Ascending aorta (tissue), 2 donors: Measurements from ENCODE around the gene DNM1. TPM values are rescaled to one million over a fixed set of nuclear protein-coding genes. Genes with fewer than 3 reads are reported as not detected.

Experiments
- DNase-seq, 2 donors: peaks; one replicate each; pipeline ENCODE4 v3.0.0-alpha.2; 2019; ENCODE audit warnings: low spot score in 2 of 2
- H3K27ac ChIP-seq, 2 donors: fragments of 200-600 bp; sonication (generic); one replicate each; pipeline ENCODE4 v1.5.1; 2016 to 2017; ENCODE audit warnings: mild to moderate bottlenecking in 1 of 2
- H3K27me3 ChIP-seq: fragments of 200-600 bp; sonication (generic); one replicate; pipeline ENCODE4 v1.5.1; 2017
- H3K36me3 ChIP-seq, 2 donors: fragments of 200-600 bp; sonication (generic); one replicate each; pipeline ENCODE4 v1.5.1; 2016
- H3K4me1 ChIP-seq, 2 donors: fragments of 200-600 bp; sonication (generic); one replicate each; pipeline ENCODE4 v1.5.1; 2016 to 2017; ENCODE audit warnings: mild to moderate bottlenecking in 1 of 2
- H3K4me3 ChIP-seq, 2 donors: fragments of 200-600 bp; sonication (generic); one replicate each; pipeline ENCODE4 v1.5.1; 2016 to 2017; ENCODE audit warnings: mild to moderate bottlenecking in 1 of 2
- H3K9me3 ChIP-seq, 2 donors: fragments of 200-600 bp; sonication (generic); one replicate each; pipeline ENCODE4 v1.5.1; 2016
- CTCF ChIP-seq, 3 experiments: fragments of 200-600 bp in 2 of 3; fragments of 450-650 bp in 1 of 3; sonication (generic) in 2 of 3; IDR thresholded peaks; one replicate each; pipeline ENCODE4 v1.5.1; 2016 to 2019; ENCODE audit warnings: antibody characterized with exemption in 3 of 3, mild to moderate bottlenecking in 1 of 3, moderate library complexity in 1 of 3
- intact Hi-C: fragments of 100-400 bp; cut with DNase I; formaldehyde crosslinking; loops from one replicate; pipeline ENCODE4 v1.15.1; 2023
- total RNA-seq: library from RNA; depleted of rRNA; stranded (reverse); fragments of >200 nt; gene quantifications from one replicate; pipeline ENCODE4 v1.1.0, GENCODE V29; 2016

Gene DNM1
- total RNA-seq, 1 donor from 2014 or later = 31.9 TPM

DNA sequence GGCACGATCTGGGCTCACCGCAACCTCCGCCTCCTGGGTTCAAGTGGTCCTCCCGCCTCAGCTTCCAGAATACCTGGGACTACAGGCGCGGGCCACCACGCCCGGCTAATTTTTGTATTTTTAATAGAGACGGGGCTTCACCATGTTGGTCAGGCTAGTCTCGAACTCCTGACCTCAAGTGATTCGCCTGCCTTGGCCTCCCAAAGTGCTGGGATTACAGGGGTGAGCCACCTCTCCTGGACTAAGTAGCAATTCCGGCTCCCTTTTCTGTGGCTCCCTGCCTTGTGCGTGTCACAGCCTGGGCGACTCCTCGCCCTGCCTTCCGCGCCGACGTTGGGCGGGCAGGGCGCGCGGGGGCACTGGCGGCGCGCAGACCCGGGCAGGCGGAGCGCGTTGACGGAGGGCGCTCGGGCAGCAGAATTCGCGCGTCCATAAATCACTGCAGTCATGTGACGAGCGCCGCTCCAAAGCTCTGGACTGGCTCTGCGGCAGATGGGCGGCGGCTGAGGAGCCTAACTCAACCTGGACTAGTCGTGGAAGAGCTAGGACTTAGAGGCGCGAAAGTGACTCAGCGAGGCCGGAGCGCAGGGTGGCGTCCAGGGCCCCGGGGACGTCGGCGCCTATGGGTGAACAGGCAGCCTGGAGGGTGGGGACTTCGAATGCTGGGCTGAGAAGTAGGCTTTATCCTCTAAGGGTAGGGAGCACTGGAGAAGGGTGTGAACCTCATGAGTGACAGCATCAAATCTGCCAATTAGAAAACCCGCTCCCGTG lies 10.4 kb upstream of the DNM1 start:
- DNase-seq = peak; percentile 62 to 91
- peaks cover 0 to 13% of the 10 kb centered on the region in 2 donors for H3K4me1 ChIP-seq
- intact Hi-C loops = loop anchor here (5.0 kb wide), 1 partner anchor 85 kb away; the partner anchor contains the start of genes GOLGA2 and SWI5
- peak overlapping the region; percentile 69 to 97 for H3K4me3 ChIP-seq
- TF ChIP-seq CTCF (IDR thresholded peaks at IDR 0.05) = peak in 1 of 3 experiments; percentile 52
- H3K36me3 ChIP-seq = peaks cover 9 to 10% of the 10 kb centered on the region in 2 donors
- no peaks in the 10 kb centered on the region for H3K9me3 ChIP-seq
- H3K27me3 ChIP-seq = no peaks in the 10 kb centered on the region
- H3K27ac ChIP-seq = peak overlapping the region; percentile 77

GRCh38 chr9:128193469-128194096 lies 9.6 kb upstream of the DNM1 start:
- H3K4me3 ChIP-seq = peak overlapping the region in 1 of 2 donors; percentile 69
- no peaks in the 10 kb centered on the region for H3K9me3 ChIP-seq
- intact Hi-C loops = loop anchor here (5.0 kb wide), 1 partner anchor 84 kb away; the partner anchor contains the start of genes GOLGA2 and SWI5
- DNase-seq = no peak
- peaks cover 0 to 13% of the 10 kb centered on the region in 2 donors for H3K4me1 ChIP-seq
- H3K36me3 ChIP-seq = peaks cover 3 to 8% of the 10 kb centered on the region in 2 donors
- peak overlapping the region; percentile 77 for H3K27ac ChIP-seq
- no peaks in the 10 kb centered on the region for H3K27me3 ChIP-seq
- no peak for TF ChIP-seq CTCF (IDR thresholded peaks at IDR 0.05)

GRCh38 chr9:128201441-128202369 lies 1.5 kb upstream of the DNM1 start:
- intact Hi-C loops = no loop called here
- no peaks in the 10 kb centered on the region for H3K9me3 ChIP-seq
- no peak overlapping the region for H3K4me3 ChIP-seq
- peaks cover 9 to 12% of the 10 kb centered on the region in 2 donors for H3K4me1 ChIP-seq
- no peak overlapping the region for H3K27ac ChIP-seq
- H3K36me3 ChIP-seq = no peaks in the 10 kb centered on the region
- no peak for TF ChIP-seq CTCF (IDR thresholded peaks at IDR 0.05)
- peaks cover 8% of the 10 kb centered on the region for H3K27me3 ChIP-seq
- DNase-seq = no peak

GRCh38 chr9:128202648-128203023 lies 543 bp upstream of the DNM1 start:
- DNase-seq = no peak
- H3K4me3 ChIP-seq = peak overlapping the region; percentile 68 to 72

More at GRCh38 chr9:128202648-128203023, 543 bp upstream of the DNM1 start:
- Histone ChIP-seq H3K27me3 (peaks cover 8% of the 10 kb centered on the region), H3K27ac (no peak overlapping the region), H3K4me1 (peaks cover 9 to 12% of the 10 kb centered on the region in 2 donors), H3K36me3 (no peaks in the 10 kb centered on the region), H3K9me3 (no peaks in the 10 kb centered on the region)
- TF ChIP-seq CTCF (IDR thresholded peaks at IDR 0.05) = no peak
- intact Hi-C loops = loop anchor here (1.0 kb wide), 1 partner anchor 11 kb away; the partner anchor contains the start of gene CIZ1
